ENCODE results near the gene CYP4A22.

The CYP4A22 gene

DNA sequence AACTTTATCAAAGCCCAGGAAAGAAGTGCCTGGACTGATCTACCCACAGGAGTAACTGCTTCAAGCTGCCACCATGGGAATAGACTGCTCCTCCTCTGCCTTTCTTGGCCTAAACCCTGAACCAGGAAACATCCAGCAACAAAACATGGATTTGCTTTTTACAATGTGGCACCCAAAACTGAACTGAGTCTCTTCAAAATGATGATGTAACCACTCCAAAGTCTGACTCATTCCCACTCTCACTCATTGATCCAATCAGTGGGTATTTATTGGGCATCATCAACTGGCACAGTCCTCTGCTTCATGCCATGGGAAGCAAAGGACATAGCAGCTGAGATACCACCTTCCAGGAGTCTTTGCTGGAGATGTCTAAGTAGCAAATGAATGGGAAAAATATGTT is 23.5 kb downstream of the CYP4A22 start:
- intact Hi-C loops (cut with DNase I; ENCODE audit: low total_unique reads) = no loop called here

DNA sequence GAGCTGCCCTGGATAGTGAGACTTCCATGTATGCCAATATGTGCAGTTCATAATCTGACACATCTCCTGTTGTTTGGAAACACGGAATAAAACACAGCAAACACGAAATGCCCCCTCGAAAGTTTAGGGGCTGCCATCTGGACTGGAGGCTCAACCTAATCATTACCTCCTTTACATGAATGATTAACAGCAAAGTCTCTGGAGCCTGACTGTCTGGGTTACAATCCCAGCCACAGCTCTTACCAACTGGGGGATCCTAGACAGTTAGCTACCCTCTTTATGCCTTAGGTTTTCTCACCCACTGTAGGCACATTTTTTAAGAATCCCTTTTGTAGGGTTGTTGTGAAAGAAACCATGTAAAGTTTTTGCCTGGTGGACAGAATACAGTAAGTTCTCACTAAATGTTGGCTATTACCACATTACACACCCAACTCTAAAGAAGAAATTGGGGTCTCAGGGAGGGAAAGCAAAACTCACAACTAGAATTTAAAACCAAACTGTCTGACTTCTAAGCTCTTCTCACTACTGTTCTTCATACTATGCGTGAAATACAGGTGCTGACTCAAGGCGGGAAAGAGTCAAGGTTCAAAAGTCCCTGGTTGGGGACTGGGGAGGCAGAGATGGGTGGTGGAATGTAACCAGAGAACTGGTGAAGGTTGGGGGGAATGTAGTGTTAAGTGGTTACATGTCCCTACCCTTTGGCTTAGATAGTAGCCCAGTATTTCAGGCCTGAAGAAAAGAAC is 24.2 kb downstream of the CYP4A22 start:
- no peaks in the 10 kb centered on the region for H3K27me3 ChIP-seq
- TF ChIP-seq, protein P1, sequence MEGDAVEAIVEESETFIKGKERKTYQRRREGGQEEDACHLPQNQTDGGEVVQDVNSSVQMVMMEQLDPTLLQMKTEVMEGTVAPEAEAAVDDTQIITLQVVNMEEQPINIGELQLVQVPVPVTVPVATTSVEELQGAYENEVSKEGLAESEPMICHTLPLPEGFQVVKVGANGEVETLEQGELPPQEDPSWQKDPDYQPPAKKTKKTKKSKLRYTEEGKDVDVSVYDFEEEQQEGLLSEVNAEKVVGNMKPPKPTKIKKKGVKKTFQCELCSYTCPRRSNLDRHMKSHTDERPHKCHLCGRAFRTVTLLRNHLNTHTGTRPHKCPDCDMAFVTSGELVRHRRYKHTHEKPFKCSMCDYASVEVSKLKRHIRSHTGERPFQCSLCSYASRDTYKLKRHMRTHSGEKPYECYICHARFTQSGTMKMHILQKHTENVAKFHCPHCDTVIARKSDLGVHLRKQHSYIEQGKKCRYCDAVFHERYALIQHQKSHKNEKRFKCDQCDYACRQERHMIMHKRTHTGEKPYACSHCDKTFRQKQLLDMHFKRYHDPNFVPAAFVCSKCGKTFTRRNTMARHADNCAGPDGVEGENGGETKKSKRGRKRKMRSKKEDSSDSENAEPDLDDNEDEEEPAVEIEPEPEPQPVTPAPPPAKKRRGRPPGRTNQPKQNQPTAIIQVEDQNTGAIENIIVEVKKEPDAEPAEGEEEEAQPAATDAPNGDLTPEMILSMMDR (IDR thresholded peaks at IDR 0.05) = no peak
- DNase-seq = no peak

More for the DNA sequence above, 23.5 kb downstream of the CYP4A22 start:
- no peaks in the 10 kb centered on the region for H3K27me3 ChIP-seq
- no peaks in the 10 kb centered on the region for H3K4me1 ChIP-seq
- H3K9me3 ChIP-seq = no peaks in the 10 kb centered on the region
- H3K27ac ChIP-seq = no peak overlapping the region
- DNase-seq = no peak
- H3K4me3 ChIP-seq = no peak overlapping the region
- TF ChIP-seq, protein P1 (IDR thresholded peaks at IDR 0.05) = no peak
- H3K36me3 ChIP-seq = no peaks in the 10 kb centered on the region

DNA sequence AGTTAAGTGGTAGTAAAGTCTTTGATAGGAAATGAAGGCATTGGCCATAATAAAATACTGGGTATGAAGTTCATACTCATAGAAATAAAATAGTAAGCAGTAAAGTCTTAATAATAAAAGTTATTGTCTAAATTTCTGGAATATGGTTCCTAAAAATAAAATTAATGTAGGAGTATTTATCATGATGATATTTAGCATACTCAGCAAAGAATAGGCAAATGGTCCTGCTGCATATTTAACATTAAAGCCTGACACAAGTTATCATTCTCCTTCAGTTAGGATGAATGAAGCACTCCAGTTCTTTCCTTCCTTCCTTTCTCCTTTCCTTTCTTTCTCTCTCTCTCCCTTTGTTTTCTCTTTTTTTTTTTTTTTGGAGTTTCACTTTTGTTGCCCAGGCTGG is 27.3 kb downstream of the CYP4A22 start:
- H3K9me3 ChIP-seq = no peaks in the 10 kb centered on the region
- no peak for DNase-seq
- no peaks in the 10 kb centered on the region for H3K27me3 ChIP-seq
- TF ChIP-seq, protein P1 (IDR thresholded peaks at IDR 0.05) = no peak
- no peaks in the 10 kb centered on the region for H3K4me1 ChIP-seq
- no peaks in the 10 kb centered on the region for H3K36me3 ChIP-seq
- intact Hi-C loops (cut with DNase I; ENCODE audit: low total_unique reads) = no loop called here
- H3K4me3 ChIP-seq = no peak overlapping the region
- no peak overlapping the region for H3K27ac ChIP-seq

More for the DNA sequence above, 24.2 kb downstream of the CYP4A22 start:
- no peak overlapping the region for H3K4me3 ChIP-seq
- H3K36me3 ChIP-seq = no peaks in the 10 kb centered on the region
- H3K27ac ChIP-seq = no peak overlapping the region
- H3K4me1 ChIP-seq = no peaks in the 10 kb centered on the region
- intact Hi-C loops (cut with DNase I; ENCODE audit: low total_unique reads) = no loop called here
- no peaks in the 10 kb centered on the region for H3K9me3 ChIP-seq

DNA sequence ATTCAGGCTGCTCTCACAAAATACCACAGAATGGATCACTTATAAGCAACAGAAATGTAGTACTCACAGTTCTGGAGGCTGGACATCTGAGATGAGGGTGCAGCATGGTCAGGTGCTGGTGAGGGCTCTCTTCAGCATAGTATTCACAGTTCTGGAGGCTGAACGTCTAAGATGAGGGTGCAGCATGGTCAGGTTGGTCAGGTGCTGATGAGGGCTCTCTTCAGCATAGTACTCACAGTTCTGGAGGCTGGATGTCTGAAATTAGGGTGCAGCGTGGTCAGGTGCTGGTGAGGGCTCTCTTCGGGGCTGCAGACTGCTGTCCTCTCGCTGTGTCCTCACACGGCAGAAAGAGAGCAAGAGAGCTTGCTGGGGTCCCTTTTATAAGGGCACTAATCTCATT is 35.5 kb downstream of the CYP4A22 start:
- no peaks in the 10 kb centered on the region for H3K36me3 ChIP-seq
- TF ChIP-seq, protein P1 (IDR thresholded peaks at IDR 0.05) = no peak
- H3K4me3 ChIP-seq = no peak overlapping the region
- intact Hi-C loops (cut with DNase I; ENCODE audit: low total_unique reads) = no loop called here
- no peak overlapping the region for H3K27ac ChIP-seq
- no peaks in the 10 kb centered on the region for H3K27me3 ChIP-seq
- peaks cover 0 to 3% (median 0%) of the 10 kb centered on the region in 4 donors for H3K4me1 ChIP-seq
- DNase-seq = no peak
- H3K9me3 ChIP-seq = peaks cover 0 to 5% (median 0%) of the 10 kb centered on the region in 3 donors

DNA sequence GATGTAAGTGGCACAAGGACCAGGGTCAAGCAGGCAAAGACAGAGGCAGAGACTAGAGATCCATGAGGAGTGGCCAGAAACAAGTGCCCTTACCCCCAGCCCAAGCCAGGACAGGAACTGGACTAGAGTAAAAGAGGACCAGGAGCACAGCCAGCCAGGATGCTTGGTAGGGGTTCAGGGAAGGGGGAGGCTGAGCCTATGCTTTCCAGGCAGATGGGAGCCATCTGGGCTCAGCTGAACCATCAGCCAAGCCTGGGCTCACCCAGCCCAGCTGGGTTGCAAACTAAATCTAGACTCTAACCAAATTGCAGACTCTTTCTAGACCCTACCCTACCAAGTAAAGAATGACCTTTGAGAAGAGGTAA is 37.4 kb downstream of the CYP4A22 start:
- Histone ChIP-seq H3K4me3 (no peak overlapping the region), H3K27ac (no peak overlapping the region), H3K36me3 (no peaks in the 10 kb centered on the region), H3K4me1 (peaks cover 0 to 13% (median 4%) of the 10 kb centered on the region in 4 donors), H3K27me3 (no peaks in the 10 kb centered on the region), H3K9me3 (peaks cover 0 to 5% (median 0%) of the 10 kb centered on the region in 3 donors)
- DNase-seq = no peak
- TF ChIP-seq, protein P1 (IDR thresholded peaks at IDR 0.05) = no peak
- intact Hi-C loops (cut with DNase I; ENCODE audit: low total_unique reads) = no loop called here
